Thyroid gland (tissue), 4 donors: ENCODE measurements around the gene ATP13A3.

Source experiments
- POLR2A ChIP-seq, 2 donors: fragments of 450-650 bp; IDR thresholded peaks; one replicate each; pipeline ENCODE4 v1.6.1; 2017; ENCODE audit warnings: antibody characterized with exemption in 2 of 2, mild to moderate bottlenecking in 2 of 2, moderate library complexity in 1 of 2
- TF ChIP-seq, protein P1 (sequence below), 6 experiments: fragments of 200-600 bp in 3 of 6; fragments of 450-650 bp in 3 of 6; sonication (generic) in 3 of 6; IDR thresholded peaks; one replicate each; pipeline ENCODE4 v1.5.1; 2016 to 2019; ENCODE audit warnings: antibody characterized with exemption in 6 of 6, mild to moderate bottlenecking in 2 of 6, inconsistent platforms in 1 of 6, moderate library complexity in 1 of 6

DNA sequence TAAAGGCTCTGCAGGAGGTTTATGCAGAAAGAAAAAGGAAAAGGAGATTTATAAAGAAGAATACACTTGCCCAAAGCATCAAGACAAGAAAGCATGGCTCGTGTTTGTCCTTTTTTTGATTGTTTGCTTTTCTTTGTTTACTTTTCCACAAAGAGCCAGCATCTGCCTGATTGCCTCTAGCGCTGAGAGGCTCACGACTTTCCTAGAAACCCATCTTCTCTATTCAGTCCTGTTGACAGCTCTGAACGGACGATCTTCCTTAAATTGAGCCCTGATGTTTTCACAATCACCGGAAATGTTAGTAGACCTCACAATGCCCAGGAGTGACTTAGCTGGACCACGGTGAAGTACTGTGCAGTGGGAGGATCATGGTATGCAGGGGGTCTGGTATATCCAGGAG lies 100.2 kb downstream of the ATP13A3 start:
- TF ChIP-seq, protein P1, sequence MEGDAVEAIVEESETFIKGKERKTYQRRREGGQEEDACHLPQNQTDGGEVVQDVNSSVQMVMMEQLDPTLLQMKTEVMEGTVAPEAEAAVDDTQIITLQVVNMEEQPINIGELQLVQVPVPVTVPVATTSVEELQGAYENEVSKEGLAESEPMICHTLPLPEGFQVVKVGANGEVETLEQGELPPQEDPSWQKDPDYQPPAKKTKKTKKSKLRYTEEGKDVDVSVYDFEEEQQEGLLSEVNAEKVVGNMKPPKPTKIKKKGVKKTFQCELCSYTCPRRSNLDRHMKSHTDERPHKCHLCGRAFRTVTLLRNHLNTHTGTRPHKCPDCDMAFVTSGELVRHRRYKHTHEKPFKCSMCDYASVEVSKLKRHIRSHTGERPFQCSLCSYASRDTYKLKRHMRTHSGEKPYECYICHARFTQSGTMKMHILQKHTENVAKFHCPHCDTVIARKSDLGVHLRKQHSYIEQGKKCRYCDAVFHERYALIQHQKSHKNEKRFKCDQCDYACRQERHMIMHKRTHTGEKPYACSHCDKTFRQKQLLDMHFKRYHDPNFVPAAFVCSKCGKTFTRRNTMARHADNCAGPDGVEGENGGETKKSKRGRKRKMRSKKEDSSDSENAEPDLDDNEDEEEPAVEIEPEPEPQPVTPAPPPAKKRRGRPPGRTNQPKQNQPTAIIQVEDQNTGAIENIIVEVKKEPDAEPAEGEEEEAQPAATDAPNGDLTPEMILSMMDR (IDR thresholded peaks at IDR 0.05): no peak
- no peak for TF ChIP-seq POLR2A (IDR thresholded peaks at IDR 0.05)
